GM13977 (cell line): ENCODE results near the gene MAP3K4.

Source experiments
- DNase-seq: peaks from one replicate; pipeline ENCODE4 v3.0.0; 2012; ENCODE audit warnings: low spot score
- in situ Hi-C: fragments of 300-500 bp; cut with MboI; formaldehyde crosslinking; loops from one replicate; pipeline ENCODE4 v1.12.0; 2022; ENCODE audit warnings: low sequenced_read_pairs, low pct_unique_long_range_greater_than_20kb, mixed read lengths, inconsistent platforms; ENCODE audit not compliant: unreplicated experiment
- TF ChIP-seq, protein P1 (sequence below): IDR thresholded peaks from 2 replicates; pipeline ENCODE4 v1.5.1; 2012; ENCODE audit warnings: mild to moderate bottlenecking, control low read depth; ENCODE audit not compliant: insufficient read depth; ENCODE audit errors: extremely low read depth, missing control alignments

The MAP3K4 gene

GRCh38 chr6:161088676-161089328, 97.2 kb downstream of the MAP3K4 start:
- TF ChIP-seq, protein P1, sequence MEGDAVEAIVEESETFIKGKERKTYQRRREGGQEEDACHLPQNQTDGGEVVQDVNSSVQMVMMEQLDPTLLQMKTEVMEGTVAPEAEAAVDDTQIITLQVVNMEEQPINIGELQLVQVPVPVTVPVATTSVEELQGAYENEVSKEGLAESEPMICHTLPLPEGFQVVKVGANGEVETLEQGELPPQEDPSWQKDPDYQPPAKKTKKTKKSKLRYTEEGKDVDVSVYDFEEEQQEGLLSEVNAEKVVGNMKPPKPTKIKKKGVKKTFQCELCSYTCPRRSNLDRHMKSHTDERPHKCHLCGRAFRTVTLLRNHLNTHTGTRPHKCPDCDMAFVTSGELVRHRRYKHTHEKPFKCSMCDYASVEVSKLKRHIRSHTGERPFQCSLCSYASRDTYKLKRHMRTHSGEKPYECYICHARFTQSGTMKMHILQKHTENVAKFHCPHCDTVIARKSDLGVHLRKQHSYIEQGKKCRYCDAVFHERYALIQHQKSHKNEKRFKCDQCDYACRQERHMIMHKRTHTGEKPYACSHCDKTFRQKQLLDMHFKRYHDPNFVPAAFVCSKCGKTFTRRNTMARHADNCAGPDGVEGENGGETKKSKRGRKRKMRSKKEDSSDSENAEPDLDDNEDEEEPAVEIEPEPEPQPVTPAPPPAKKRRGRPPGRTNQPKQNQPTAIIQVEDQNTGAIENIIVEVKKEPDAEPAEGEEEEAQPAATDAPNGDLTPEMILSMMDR = no peak
- in situ Hi-C loops = no loop called here
- DNase-seq = no peak

- TF ChIP-seq, protein P1 = no peak
- in situ Hi-C loops = no loop called here
- no peak for DNase-seq
Observed at GRCh38 chr6:161091151-161091550, 99.6 kb downstream of the MAP3K4 start.

DNA sequence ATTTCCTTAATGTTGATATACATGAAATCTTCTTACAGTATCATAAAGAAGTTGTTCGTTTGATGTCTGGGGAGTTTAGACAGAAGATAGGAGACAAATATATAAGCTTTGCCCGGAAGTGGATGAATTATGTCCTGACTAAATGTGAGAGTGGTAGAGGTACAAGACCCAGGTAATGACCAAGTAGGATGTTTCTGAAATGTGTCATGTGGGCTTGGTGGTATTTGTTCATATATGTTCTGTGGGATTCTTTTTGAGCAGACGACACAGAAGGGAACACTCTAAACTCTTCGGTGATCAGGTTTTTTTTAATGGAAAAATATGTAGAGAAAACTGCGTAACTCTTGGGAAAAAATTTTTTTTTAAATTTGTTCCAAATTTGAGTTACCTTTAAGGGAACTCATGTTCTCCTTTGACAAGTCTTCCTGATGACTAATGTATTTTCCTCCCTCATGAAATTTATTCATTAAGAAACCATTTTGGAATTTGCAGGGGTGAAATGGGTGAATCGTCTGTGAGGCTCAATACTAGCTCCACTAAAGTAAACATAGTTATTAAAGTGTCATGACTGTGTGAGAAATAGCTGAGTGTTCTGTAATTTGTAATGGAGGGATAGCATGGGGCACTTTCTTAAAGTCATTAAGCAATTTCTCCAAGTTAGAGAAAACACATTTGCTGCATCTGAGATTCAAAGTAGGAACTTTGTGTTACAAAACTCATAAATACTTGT, 100.6 kb downstream of the MAP3K4 start:
- no peak for DNase-seq
- TF ChIP-seq, protein P1 = no peak
- in situ Hi-C loops = no loop called here

GRCh38 chr6:161094955-161095354, 103.4 kb downstream of the MAP3K4 start:
- in situ Hi-C loops = no loop called here
- no peak for DNase-seq

GRCh38 chr6:161095916-161096315, 104.3 kb downstream of the MAP3K4 start:
- in situ Hi-C loops = no loop called here
- TF ChIP-seq, protein P1 = no peak
- DNase-seq = no peak

More at GRCh38 chr6:161094955-161095354, 103.4 kb downstream of the MAP3K4 start:
- TF ChIP-seq, protein P1 = no peak

DNA sequence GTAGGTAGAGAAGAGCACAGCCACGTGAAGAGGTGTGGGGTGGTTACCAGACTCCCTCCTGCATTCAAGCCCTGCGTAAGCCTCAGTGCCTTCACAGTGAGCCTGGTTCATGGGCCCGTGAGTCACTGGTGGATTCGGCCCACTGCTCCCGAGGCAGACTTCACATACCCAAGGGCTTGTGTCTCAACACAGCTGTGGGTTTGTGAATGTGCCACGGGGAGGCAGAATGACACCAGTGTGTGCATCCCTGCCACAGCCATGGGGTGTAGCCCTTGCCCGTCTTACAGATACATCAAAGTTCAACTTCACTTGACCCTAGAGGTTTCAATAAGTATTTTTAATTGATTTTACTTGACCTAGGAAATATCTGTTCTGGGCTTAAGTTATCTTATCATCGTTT, 108.5 kb downstream of the MAP3K4 start:
- no peak for DNase-seq
- TF ChIP-seq, protein P1 = no peak
- in situ Hi-C loops = no loop called here
